WI38 (cell line): Measurements from ENCODE around the gene TNFAIP2.
A peak's percentile ranks its signal among the peaks of the same experiment; 100 is the strongest.

Experiments
- H3K4me3 ChIP-seq: 2 replicates; pipeline ENCODE4 v1.5.1; 2011; ENCODE audit warnings: low read depth, mild to moderate bottlenecking, control low read depth, low read length
- CTCF ChIP-seq: IDR thresholded peaks from 2 replicates; pipeline ENCODE4 v1.5.1; 2012; ENCODE audit warnings: low read depth, mild to moderate bottlenecking, control low read depth, low read length

The TNFAIP2 gene

DNA sequence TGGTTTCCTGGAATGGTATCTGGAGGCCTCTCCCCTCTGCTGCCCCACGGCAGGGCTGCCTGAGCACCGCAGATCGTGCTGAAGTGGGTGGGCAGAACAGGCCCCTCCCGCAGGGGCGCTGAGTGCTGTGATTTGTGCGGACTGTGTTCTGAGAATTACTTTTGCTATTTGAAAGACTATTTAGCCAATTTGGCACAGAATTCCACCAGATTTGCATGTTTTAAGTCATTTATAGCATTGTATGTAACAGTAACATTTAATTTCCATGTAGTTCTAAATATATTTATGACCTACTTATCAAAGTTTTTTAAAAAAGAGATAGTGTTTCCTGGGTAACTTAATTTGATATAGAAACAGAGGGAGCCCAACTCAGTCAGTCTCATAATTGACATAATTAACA is 55.3 kb downstream of the TNFAIP2 start:
- no peak overlapping the region for H3K4me3 ChIP-seq

GRCh38 chr14:103179094-103179493 is 55.8 kb downstream of the TNFAIP2 start:
- H3K4me3 ChIP-seq, result no peak overlapping the region
- no peak for TF ChIP-seq CTCF

More for the DNA sequence above, 55.3 kb downstream of the TNFAIP2 start:
- no peak for TF ChIP-seq CTCF

DNA sequence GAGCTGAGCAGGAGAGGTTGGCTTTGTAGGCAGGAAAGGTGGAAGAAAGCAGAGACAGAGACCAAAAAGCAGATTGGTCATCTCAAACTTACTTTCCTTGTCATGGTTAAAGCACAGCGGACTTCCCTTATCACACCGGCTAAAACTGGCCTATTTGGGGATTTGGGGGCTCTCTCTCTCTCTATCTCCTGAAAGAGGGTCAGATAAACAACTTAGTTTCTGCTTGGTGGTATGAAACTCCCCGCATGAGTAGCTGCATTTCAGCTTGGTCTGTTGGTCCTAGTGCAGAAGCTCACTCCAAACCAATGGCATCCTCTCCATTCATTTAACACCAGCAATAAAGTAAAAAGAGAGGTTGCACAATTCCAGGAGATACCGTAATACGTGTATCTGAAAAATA is 57.1 kb downstream of the TNFAIP2 start:
- TF ChIP-seq CTCF, result no peak
- no peak overlapping the region for H3K4me3 ChIP-seq

DNA sequence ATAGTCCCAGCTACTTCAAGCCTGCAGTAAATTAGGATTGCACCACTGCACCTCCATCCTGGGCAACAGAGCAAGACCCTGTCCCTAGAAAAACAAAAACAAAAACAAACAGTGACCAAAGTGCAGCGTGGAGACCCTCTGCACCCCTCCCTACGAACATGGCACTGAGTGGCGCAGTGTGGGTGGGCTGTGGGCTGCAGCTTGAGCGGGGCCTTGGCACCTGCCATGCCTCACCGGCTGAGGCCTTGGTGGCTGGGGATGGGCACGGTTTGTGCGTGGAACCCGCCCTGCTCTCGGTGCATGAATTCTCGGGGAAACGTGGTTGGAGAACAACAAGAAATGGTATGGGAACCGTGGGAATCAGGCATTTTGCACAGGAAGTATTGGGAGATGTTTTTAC is 60.8 kb downstream of the TNFAIP2 start:
- no peak for TF ChIP-seq CTCF
- no peak overlapping the region for H3K4me3 ChIP-seq

DNA sequence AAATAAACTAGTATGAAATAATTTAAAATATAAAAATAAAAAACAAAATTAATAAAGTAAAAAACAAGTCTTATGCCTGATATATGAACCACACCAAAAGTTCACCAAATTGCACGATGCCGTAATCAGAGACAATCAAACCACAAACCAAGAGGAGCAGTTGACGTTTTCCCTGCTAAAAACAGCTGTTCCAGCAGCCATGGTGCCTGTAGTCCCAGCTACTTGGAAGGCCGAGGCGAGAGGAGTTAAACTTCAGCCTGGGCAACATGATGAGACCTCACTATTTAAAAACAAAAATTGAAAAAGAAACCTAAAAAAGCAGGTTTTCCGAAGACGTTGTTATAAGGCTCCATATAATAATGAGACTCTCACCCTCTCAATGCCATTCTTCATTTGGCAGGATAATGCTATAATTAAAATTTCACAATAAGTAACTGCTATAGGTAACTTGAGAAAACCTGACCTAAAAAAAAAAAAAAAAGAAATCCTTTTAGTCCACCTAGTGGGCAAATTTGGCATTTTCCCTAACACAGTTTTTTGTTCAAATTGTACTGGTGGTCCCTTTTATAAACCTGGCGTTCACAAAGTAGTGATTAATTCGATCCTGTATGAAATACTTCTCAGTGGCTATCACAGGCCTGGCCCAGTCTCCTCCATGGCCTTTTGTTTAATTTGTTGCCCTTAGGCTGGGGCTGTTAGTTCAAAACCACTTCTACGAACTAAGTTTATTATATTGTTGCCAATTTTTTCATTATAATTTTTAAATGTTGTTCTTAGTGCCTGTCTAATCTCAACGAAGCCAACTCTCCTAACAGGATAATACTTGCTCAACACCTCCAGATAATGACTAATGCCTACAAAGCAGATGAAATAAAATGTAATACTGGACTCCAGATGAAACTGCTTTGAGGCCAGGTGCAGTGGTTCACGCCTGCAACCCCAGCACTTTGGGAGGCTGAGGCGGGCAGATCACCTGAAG is 62.1 kb downstream of the TNFAIP2 start:
- TF ChIP-seq CTCF, result peak; percentile 39; the same call in 1 of the 2 replicates
- no peak overlapping the region for H3K4me3 ChIP-seq

DNA sequence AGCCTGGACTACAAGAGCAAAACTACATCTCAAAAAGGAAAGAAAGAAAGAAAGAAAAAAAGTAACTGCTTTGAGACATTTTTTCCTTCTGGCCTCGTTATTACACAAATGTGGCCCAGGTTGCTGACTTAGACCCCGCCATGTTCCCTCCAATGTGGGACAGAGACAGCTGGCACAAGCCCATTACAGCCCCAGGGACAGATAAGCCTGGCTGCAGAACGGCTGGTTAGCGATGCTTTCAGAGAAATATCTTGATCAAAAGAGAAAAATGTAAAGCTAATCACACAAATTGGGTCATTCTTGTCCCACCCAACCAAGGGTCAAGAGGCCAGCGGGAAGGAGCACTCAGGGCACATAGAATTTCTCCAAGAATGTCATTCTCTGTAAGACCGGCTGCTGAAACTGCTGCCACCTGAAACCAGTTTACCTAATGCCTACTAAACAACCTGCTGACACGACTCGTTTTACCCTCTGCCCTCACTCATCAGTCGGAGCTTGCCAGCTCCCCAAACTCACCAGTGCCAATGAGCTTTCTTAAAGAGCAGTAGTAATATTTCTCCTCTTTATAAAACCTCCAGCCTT is 63.1 kb downstream of the TNFAIP2 start:
- TF ChIP-seq CTCF, result no peak
- no peak overlapping the region for H3K4me3 ChIP-seq
